ENCODE measurements around the gene AFG1L.

The AFG1L gene

DNA sequence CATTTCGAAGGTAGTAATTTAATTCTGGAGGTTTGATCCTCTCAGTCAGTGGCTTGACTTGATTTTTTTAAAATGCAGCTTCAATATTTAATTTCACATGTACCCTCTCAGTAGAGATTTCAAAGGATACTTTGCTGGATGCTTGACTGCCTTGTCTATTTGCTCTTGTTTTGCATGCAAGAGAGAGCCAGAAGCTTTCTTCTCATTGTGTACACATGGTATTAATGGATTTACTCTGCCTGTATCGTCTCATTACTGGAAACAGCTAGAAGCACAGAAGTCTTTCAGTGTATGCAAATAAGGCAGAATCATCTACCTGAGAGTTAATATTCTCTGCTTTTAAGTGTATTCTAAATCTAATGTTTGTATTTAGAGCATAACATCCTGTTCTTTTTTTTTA, 181.5 kb downstream of the AFG1L start:
- no peak overlapping the region for H3K27ac ChIP-seq (replicated peaks)
- no peak for TF ChIP-seq SPI1 (IDR thresholded peaks at IDR 0.05; ENCODE audit: borderline replicate concordance, low read depth)
- TF ChIP-seq, protein P1, sequence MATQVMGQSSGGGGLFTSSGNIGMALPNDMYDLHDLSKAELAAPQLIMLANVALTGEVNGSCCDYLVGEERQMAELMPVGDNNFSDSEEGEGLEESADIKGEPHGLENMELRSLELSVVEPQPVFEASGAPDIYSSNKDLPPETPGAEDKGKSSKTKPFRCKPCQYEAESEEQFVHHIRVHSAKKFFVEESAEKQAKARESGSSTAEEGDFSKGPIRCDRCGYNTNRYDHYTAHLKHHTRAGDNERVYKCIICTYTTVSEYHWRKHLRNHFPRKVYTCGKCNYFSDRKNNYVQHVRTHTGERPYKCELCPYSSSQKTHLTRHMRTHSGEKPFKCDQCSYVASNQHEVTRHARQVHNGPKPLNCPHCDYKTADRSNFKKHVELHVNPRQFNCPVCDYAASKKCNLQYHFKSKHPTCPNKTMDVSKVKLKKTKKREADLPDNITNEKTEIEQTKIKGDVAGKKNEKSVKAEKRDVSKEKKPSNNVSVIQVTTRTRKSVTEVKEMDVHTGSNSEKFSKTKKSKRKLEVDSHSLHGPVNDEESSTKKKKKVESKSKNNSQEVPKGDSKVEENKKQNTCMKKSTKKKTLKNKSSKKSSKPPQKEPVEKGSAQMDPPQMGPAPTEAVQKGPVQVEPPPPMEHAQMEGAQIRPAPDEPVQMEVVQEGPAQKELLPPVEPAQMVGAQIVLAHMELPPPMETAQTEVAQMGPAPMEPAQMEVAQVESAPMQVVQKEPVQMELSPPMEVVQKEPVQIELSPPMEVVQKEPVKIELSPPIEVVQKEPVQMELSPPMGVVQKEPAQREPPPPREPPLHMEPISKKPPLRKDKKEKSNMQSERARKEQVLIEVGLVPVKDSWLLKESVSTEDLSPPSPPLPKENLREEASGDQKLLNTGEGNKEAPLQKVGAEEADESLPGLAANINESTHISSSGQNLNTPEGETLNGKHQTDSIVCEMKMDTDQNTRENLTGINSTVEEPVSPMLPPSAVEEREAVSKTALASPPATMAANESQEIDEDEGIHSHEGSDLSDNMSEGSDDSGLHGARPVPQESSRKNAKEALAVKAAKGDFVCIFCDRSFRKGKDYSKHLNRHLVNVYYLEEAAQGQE (IDR thresholded peaks at IDR 0.05; ENCODE audit: insufficient replicate concordance, low read depth) = no peak
- TF ChIP-seq GABPA (IDR thresholded peaks at IDR 0.05; ENCODE audit: low read depth) = no peak
- TF ChIP-seq POLR2AphosphoS5 (IDR thresholded peaks at IDR 0.05; ENCODE audit: low read depth) = no peak
- TF ChIP-seq, protein P2, sequence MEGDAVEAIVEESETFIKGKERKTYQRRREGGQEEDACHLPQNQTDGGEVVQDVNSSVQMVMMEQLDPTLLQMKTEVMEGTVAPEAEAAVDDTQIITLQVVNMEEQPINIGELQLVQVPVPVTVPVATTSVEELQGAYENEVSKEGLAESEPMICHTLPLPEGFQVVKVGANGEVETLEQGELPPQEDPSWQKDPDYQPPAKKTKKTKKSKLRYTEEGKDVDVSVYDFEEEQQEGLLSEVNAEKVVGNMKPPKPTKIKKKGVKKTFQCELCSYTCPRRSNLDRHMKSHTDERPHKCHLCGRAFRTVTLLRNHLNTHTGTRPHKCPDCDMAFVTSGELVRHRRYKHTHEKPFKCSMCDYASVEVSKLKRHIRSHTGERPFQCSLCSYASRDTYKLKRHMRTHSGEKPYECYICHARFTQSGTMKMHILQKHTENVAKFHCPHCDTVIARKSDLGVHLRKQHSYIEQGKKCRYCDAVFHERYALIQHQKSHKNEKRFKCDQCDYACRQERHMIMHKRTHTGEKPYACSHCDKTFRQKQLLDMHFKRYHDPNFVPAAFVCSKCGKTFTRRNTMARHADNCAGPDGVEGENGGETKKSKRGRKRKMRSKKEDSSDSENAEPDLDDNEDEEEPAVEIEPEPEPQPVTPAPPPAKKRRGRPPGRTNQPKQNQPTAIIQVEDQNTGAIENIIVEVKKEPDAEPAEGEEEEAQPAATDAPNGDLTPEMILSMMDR (IDR thresholded peaks at IDR 0.05; ENCODE audit: insufficient read depth, low read length) = no peak
- no peak overlapping the region for H3K4me3 ChIP-seq (replicated peaks; ENCODE audit: insufficient read depth, low read length)
- no peaks in the 10 kb centered on the region for H3K27me3 ChIP-seq (ENCODE audit: insufficient read depth, poor library complexity, severe bottlenecking)
- DNase-seq (ENCODE audit: low read depth in 1 of 2, low spot score in 1 of 2) = no peak

DNA sequence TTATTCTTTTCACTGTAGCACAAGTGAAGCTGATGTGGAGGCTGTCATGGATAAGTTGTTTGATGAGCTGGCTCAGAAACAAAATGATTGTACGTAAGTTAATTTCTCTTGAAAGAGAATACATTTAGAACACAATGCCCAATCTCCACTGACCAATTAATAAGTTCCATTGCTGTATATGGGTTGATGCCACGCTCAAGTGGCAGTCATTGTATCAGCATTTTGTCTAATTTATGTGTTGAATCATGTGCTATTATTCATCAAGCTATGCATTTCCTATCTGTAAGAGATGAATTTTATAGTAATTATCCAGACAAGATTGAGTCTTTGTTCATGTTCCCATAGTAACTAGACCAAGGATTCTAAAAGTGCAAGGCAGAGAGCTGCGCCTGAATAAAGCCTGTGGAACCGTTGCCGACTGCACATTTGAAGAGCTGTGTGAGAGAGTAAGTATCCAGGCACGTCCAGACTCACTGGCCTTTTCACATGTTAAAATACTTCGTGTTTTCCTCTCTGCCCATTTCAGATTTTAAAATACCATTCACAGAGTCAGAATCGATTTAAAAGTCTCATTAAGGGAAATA, 182.1 kb downstream of the AFG1L start:
- H3K27ac ChIP-seq (replicated peaks) = no peak overlapping the region
- H3K4me3 ChIP-seq (replicated peaks; ENCODE audit: insufficient read depth, low read length) = no peak overlapping the region
- TF ChIP-seq GABPA (IDR thresholded peaks at IDR 0.05; ENCODE audit: low read depth) (no peak), SPI1 (IDR thresholded peaks at IDR 0.05; ENCODE audit: borderline replicate concordance, low read depth) (no peak), POLR2AphosphoS5 (IDR thresholded peaks at IDR 0.05; ENCODE audit: low read depth) (no peak)
- TF ChIP-seq, protein P2 (IDR thresholded peaks at IDR 0.05; ENCODE audit: insufficient read depth, low read length) = no peak
- TF ChIP-seq, protein P1 (IDR thresholded peaks at IDR 0.05; ENCODE audit: insufficient replicate concordance, low read depth) = no peak
- DNase-seq (ENCODE audit: low read depth in 1 of 2, low spot score in 1 of 2) = no peak
- H3K27me3 ChIP-seq (ENCODE audit: insufficient read depth, poor library complexity, severe bottlenecking) = no peaks in the 10 kb centered on the region

DNA sequence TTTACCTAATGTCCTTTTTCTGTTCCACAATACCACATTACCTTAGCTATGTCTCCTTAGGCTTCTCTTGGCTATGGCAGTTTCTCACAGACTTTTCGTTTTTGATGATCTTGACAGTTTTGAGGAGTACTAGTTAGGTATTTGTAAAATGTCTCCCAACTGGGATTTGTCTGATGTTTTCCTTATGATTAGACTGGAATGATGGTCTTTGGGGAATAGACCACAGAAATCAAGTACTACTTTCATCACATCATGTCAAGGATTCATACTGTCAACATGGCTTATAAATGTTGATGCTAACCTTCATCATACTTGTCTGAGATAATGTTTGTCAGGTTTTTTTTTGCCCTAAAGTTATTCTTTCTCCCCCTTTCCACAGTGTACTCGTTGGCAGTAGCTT, 187.7 kb downstream of the AFG1L start:
- H3K27ac ChIP-seq (replicated peaks) = no peak overlapping the region
- TF ChIP-seq, protein P2 (IDR thresholded peaks at IDR 0.05; ENCODE audit: insufficient read depth, low read length) = no peak
- TF ChIP-seq GABPA (IDR thresholded peaks at IDR 0.05; ENCODE audit: low read depth) (no peak), SPI1 (IDR thresholded peaks at IDR 0.05; ENCODE audit: borderline replicate concordance, low read depth) (no peak), POLR2AphosphoS5 (IDR thresholded peaks at IDR 0.05; ENCODE audit: low read depth) (no peak)
- TF ChIP-seq, protein P1 (IDR thresholded peaks at IDR 0.05; ENCODE audit: insufficient replicate concordance, low read depth) = no peak
- no peak for DNase-seq (ENCODE audit: low read depth in 1 of 2, low spot score in 1 of 2)
- no peak overlapping the region for H3K4me3 ChIP-seq (replicated peaks; ENCODE audit: insufficient read depth, low read length)
- H3K27me3 ChIP-seq (ENCODE audit: insufficient read depth, poor library complexity, severe bottlenecking) = no peaks in the 10 kb centered on the region

Measured in HL-60 (cell line).